Measurements from ENCODE around the gene MVK.
A peak's percentile ranks its signal among the peaks of the same experiment; 100 is the strongest.
"Not testable (repeated sequence)": the region's sequence is repeated elsewhere in the genome, so short reads cannot be mapped to it uniquely, and the experiment has no call there.

The MVK gene

DNA sequence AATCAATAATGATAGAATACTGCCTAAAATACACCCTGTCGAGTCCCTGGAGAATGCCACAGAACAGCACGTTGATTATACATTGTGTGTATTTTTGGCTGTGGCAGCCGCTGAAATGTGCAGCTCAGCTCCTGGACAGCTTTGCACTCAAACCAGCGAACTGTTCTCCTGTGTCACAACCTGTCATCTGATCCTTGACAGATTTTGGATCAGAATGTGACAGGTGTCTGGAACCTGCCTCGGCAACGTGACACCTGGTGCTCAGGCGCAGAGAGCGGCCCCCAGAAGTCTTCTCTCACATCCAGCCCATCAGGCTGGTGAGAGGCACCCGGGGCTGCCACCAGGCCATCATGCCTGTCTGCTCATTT, 19.3 kb downstream of the MVK start:
- DNase-seq = no peak

DNA sequence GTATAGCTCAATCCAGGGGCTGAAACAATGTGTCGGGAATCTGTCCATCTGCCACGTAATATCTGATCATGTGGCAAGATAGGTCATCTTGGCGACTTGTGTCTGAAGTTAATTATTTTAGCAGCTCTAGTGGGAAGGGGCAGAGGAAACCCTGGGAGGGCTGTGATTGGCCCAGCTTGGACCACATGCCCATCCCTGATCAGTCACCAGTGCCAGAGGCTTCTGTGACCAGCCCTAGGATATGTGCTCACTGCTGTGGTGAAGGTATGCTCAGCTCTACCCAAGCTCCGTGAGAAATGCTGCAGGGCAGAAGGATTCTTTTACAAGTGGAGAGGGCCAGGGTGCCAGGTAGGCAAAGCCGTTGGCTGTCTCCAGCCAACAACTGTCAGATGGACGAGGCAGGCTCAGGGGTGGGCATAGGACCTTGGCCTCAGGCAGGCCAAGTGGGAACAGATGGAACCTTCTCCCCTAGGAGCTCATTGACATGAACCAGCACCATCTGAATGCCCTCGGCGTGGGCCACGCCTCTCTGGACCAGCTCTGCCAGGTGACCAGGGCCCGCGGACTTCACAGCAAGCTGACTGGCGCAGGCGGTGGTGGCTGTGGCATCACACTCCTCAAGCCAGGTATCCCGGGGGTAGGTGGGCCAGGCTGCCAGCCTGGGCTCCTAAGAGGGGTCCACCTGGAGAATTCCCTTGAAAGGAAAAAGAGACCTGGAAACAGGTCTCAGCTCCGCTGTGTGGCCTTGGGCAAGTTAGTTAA, 21.1 kb downstream of the MVK start:
- DNase-seq = no peak

DNA sequence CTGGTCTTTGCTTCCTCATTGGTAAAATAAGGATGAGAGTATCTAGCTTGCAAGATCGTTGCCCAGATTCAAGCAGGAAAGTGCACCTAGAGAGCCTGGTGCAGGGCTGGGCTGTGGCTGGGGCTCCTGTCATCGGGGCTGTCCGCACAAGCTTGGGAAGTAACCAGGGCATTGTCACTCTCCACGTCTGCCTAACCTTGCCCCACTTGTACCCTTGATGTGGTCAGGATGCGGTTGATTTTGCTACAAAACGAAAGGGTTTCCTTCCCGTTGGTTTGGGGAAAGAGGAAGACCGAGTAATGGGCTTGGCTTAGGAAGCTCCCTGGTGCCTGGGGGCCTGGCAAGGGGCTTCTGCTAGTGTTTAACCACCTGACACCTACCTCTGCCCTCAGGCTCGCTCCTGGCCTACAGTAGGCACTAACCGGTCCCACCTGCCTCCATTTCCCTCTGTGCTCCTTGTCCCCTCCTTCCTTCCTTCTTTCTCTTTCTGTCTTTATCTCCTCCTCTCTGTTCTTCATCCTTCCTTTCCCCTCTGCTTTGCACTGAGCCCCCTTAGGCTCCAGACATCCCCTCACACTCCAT, 21.8 kb downstream of the MVK start:
- DNase-seq = no peak

DNA sequence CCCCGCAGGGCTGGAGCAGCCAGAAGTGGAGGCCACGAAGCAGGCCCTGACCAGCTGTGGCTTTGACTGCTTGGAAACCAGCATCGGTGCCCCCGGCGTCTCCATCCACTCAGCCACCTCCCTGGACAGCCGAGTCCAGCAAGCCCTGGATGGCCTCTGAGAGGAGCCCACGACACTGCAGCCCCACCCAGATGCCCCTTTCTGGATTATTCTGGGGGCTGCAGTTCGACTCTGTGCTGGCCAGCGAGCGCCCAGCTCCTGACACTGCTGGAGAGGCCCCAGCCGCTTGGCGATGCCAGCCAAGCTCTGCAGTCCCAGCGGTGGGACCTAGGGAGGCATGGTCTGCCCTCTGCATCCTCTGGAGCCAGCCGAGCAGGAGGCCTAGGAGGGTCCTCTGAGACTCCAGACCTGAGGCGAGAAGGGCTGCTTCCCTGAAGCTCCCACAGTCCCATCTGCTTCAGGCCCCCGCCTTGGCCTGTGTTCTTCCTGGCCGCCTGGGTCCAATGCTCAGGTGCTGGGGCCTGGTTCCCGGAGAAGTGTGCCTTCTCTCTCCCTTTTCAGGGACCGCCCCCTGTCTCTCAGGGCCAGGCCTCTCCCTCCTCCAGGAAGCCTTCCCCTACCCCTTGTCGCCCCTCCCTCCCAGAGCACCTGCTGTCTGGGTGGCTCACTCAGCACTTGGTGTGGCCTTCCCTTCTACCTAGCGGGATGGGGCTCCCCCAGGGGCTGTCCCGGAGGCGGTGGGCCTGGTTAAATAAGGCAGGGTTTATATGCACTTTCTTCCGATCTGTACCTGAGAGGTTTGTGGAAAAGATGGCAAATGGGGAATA, 23.0 kb downstream of the MVK start:
- DNase-seq = no peak

DNA sequence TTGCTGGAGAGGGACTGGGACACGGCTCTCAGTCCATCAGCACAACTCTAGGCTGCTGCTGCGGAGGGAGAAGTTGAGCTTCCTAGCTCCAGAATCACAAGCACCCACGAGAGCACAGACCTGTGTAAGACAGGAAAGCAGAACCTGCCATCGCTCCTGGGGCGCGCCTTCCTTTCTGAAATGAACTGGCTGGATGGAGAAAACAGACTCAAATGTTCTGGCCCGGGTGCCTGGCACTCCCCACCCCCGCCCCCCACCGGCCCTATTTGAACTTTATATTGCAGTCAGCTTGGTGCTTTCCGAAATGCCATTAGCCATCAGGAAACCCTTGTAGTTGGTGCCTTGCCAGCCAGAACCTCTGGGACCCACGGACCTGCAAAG, 23.8 kb downstream of the MVK start:
- no peak for DNase-seq

DNA sequence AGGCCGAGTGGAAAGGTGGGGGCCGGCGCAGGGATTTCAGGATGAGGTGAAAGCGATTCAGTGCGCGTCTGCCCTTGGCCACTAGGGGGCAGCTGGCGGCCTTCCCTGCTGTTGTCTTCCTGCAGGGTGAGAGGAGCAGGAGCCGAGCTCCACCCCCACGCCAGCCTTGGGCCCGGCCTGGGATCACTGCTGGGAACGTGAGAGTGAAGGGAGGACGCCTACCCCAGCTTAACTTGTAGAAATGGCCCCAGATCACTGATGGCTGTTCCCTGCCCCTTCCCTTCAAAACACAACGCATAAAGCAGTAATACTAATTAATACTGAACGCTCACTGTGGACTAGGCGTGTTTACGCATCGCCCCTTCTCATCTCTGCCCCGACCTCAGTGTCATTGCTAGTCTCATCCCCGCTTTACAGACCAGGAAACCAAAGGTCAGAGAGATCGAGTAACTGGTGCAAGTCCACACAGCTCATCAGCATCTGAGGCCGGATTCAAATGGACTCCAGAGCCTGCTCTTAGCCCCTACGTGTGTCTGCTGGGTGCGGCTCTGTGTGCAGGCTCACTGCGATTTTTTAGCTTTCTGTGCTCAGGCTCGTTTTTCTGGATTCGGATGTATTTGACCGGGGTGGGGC, 24.3 kb downstream of the MVK start:
- DNase-seq = peak; percentile 94

DNA sequence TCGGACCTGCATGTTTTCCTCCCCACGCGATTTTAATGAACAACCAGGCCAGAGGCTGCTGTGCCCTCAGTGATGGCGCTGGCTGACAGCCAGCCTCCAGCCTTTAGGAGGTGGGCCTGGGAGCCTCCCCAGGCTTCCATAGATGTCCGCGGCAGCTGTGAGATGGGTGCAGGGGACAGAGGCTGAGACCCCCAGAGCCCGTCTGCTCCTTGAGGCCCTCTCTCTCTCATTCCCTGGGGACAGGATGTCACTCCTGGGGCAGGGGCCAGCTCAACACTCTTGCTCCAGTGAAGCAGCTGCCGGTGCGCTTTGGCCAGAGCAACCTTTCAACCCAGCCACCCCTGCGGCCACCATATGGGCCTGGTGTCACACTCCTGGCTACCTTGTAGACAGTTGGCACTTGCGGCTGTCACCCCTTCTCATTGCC, 24.8 kb downstream of the MVK start:
- no peak for DNase-seq

DNA sequence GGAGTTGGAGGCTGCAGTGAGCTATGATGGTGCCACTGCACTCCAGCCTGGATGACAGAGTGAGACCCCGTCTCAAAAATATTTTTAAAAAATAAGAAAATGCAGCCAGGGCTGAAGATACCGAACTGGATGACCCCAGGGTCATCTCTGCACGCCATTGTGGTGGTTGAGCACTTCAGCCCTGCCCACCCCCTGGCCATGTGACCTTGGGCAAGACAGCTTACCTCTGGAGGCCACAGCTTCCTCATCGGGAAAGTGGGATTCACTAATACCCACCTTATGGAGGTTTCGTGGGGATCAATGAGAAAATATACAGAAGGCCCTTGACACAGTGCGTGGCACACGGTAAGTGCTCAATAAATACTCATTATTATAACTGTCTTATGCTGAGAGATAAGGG, 25.5 kb downstream of the MVK start:
- DNase-seq = no peak

DNA sequence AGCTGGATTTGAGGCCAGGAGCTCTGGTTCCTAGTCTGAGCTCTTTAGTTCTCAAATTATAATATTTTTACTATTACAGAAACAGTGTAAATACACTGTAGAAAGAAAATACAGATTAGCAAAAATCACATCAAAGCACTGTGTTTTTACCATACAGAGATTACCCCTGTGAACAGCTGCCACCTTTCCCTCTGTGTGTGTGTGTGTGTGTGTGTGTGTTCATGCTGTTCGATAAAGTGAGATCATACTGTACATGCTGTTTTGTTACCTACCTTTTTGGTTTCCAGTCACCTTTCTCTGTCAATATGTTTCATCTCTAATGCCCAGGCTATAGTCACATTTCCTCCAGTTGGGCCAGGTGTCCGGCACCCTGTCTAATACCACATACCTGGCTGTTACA, 26.9 kb downstream of the MVK start:
- DNase-seq = no peak

DNA sequence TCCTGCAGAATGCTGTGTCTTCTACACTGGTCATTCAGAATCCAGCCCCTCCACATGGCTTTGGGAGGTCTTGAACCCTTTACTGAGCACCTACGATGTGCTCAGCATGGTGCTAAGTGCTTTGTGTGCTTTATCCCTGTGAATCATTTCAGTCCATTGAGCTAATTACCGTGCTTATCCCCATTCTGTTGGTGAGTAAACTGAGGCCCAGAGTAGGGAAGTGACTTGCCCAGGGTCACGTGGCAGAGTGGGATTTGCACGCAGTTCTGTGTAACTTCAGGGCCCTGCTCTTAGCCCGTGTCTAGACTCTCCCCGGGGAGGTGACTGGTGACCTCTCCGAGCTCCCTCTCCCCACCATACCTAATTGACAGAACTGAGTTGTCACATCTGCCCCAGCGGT, 27.4 kb downstream of the MVK start:
- no peak for DNase-seq

DNA sequence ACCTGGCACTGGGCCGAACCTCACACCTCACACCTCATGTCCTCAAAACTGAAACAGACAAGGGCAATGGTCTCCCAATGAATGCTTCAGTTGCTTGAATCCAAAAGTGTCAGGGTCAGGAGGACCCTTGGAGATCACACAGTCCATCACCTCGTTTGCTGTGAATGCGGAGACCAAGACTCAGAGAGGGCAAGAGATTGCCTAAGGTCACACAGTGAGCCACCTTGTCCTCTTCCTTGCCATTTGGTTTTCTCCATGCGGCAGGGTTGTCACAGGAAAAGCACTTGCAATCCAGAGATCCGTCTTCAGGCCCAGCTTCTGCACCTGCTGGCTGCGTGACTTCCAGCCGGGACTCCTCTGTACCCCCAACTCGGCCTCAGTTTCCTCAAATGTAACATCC, 28.0 kb downstream of the MVK start:
- DNase-seq = no peak

DNA sequence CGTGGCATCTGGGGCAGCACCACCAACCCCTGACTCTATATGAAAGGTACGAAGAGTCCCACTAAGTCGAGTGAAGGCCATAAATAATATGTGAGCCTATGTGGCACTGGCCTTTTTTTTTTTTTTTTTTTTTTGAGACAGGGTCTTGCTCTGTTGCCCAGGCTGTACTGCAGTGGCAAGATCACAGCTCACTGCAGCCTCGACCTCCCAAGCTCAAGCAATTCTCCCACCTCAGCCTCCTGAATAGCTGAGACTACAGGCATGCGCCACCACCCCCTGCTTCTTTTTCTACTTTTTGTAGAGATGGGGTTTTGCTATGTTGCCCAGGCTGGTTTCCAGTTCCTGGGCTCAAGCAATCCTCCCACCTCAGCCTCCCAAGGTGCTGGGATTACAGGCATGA, 28.5 kb downstream of the MVK start:
- DNase-seq = not testable (repeated sequence)

DNA sequence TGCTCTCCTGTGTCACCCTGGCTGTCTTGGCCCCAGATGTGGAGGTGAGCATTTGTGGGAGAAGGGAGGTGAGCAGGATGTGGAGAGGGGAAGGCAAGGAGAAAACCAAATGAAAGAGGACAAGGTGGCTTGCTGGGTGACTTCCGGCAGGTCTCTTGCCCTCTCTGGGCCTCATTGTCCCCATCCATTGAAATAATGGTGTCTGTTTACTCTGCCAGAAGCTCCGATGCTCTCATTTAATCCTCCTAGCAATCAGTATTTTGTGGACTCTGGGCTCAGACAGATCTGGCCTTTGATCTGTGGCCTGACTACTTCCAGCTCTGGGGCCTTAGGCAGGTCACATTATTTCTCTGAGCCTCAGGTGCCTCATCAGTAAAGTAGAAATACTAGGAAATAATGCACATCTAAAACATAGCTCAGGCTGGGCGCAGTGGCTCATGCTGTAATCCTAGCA, 30.6 kb downstream of the MVK start:
- DNase-seq = no peak

DNA sequence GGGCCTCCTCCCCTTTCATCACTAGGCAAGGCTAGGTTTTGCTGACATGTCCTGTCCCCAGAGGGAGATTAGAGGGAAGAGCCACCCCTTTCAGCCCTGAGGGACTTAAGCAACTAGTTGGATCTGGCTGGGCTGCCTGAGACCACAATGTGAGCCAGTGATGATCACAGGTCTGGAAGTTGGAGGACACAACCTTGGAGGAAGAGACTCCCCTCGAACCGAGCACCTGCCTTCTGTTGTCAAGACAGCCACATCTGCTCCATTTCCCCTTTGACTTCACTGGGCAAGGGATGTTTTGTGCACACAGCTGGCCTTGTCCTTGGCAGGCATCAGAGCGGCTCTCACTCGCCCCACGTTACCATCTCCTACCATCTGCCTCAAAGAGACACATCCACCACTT, 31.4 kb downstream of the MVK start:
- DNase-seq = no peak

DNA sequence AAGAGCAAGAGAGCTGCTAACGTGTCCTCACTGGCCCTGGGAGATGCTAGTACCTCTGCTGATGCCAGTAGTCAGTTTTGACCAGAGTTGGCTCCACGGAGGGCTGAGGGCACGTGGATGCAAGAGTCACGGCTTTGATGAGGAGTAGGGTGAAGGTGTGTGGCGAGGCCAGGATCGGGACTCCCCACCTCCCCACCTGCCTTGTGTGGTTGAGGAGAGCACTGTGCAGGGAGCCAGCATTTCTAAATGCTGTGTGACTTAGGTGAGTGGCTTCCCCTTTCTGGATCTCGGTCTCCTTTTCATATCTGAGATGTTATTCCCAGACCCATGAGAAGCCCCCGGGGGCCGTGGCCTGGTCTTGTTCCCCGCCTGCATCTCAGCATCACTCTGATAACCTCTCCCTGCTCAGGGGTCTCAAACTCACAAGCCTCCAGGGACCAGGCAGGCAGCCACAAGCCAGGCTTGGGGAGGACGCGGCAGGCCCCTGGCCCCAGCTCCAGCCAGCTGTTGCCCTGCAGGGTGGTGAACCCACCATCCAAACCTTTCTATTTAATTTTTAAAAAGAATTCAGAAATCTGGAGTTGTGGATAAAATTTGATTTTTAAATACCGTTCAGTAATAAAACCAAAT, 32.1 kb downstream of the MVK start:
- no peak for DNase-seq

DNA sequence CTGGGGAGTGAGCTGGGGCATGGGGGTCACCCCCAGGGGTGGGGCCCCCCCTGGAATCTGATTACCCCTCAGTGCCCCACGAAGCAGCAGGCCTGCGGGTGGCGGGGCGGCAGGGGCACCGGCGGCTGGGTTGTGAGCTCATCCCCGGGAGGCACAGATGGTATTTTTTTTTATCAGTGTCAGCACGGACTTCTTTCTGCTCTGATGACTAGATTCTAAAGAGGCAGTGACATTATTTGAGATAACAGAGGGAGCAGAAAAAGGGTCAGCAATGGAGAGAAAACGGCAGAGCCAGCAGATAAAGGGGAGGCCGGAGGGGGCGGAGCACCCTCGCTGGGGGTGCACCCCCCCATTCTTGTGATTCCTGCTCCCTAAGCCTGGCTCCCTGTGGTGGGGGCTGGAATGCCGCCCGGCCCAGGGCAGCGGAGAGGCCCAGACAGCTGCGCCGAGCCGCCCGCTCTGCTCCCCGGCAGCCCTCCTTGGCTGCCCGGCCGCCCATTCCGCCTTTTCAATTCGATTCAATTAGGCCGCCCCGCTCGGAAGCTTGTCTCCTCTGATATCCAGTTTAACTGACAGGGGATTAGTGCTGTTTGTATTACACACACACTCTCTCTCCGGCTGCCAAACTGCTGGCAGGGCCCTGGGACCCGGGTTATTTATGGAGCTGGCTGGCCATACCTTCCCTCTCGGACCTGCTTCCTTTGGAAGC, 32.9 kb downstream of the MVK start:
- DNase-seq = peak; percentile 97

DNA sequence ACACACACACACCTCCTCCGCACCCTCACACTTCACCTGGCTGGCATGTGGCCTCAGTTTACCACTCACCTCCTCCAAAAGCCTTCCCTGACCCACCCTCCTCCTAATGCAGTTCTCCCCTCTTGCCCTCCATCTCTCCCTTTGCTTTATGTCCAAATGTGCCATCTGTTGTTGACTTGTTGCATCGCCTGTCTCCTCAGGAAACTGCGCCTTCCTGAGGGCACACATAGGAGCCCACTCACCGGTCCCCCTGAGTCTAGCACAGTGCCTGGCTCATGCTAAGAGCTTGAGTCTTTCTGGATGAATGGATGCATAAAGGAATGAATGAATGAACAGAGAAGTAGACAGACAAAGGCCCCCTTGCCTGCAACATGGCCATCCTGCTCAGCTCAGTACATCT, 34.0 kb downstream of the MVK start:
- DNase-seq = no peak

DNA sequence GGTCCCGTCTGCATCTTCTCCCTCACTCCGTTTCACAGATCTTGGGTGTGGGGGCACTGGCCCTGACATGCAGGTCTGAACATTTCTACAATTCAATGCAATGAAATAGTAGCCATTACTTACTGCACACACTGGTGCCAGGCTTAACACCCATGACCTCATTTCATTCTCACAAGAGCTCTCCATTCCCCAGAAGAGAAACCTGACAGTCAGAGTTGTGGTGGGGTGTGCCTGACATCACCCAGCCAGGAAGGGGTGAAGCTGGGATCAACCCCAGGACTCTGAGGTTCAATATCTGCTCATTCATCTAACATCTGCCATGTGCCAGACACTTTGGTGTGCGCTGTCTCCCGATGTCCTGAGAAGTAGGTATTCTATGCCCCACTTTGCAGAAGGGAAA, 34.7 kb downstream of the MVK start:
- DNase-seq = no peak

DNA sequence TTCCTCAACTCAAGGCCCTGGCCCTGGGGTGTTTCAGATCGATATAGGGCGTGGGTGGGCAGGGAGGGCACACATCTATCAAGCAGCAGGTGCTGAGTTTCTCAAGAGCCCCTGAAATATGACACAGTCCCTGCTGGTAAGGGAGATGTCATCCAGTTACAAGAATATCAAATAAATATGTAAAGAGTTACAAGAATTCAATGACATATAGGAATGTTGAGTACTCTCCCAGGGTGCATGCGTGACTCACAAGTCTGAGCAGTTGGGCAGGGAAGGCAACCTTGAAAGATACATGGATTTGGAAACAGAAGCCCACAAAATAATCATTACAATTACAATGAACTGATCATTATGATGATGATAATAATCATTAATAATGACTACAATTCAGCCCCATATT, 35.2 kb downstream of the MVK start:
- DNase-seq = no peak

DNA sequence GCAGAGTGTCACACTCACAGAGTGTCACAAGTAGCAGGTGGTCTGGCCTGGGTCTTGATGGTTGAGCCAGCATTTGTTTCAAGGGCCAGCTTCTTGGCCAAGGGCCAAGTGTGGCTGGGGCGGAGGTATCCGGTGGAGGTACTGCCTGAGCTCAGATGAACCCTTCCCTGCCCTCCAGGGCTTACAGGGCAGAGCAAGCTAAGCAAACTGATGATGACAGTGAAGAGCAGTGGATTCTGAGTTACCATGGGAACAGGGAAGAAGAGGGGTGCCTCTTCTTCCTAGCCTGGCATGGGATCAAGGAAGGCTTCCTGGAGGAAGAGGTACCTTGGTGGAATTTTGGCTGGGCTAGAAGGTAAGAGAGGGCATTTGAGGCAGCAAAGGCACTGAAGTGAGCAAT, 35.7 kb downstream of the MVK start:
- DNase-seq = no peak

DNA sequence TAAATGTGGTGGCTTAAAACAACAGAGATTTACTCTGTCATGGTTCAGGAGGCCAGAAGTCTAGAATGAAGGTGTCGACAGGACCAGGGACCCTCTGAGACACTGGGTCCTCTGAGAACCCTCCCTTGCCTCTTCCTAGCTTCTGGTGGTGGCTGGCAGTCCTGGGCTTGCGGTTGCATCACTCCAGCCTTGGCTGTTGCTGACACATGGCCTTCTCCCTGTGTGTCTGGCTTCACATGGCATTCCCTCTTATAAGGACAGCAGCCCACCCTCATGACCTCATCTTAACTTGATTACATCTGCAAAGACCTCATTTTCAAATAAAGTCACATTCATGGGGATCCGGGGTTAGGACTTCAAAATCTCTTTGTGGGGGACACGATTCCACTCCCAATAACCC, 36.9 kb downstream of the MVK start:
- DNase-seq = no peak

DNA sequence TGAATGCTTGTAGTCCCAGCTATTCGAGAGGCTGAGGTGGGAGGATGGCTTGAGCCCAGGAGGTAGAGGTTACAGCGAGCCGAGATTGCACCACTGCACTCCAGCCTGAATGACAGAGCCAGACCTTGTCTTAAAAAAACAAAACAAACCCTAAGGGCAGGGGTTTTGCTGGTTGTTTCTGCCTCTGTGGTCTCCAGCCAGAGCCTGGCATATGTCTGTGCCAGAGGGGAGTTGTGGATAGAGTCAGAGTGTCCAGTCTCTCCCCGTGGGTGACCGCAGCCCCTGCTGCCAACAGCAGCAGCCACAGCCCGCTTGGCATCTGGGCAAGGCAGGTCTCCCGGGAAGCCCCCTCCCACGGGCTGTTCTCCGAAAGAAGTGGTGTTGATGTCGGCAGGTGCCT, 37.6 kb downstream of the MVK start:
- no peak for DNase-seq

DNA sequence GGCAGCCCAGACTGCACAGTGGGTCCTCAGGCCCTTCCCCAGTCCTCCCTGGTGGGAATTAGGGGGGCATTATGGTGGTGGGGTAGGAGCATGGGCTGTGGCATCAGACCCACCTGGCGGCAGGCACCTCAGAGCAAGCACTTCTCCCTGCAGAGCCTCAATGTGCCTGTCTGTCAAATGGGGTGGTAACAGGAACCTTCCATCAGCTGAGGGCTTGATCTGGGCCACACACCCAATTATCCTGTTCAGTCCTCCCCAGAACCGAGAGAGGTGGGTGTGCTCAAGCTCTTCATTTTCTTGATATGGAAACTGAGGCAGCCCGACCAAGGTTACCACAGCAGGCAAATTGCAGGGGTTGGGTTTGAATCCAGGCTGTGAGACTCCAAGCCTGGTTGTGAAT, 38.4 kb downstream of the MVK start:
- no peak for DNase-seq
